HG03175 (cell line): Measurements from ENCODE around the gene LINGO4.

Experiments
- ATAC-seq: cut with Tn5 transposase; IDR thresholded peaks from one replicate; pipeline ENCODE4 v1.9.1; 2021; ENCODE audit warnings: mild to moderate bottlenecking, moderate library complexity; ENCODE audit not compliant: unreplicated experiment

Gene LINGO4

GRCh38 chr1:151805066-151805820 is at the start of gene LINGO4:
LINGO4 (minus strand) TSS chr1:151805419; CDS start chr1:151802704, 2,715 bp downstream.
- ATAC-seq = no peak

DNA sequence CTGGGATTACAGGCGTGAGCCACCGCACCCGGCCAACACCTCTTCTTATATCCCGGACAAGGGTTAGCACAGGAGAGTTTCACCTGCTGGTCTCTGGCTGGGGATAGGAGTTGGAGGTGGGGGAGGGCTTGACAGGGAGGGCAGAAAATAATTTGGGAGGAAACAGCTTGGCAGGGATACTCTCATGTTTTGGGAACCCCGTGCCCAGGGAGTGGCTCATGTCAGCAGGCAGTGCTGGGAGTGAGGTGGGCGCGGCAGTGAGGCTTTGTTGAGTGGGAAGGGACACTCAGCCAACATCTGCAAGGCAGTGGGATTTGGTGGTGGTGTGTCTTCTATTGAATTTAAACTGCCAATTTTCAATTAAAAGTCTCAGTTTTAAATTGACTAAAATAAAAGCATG is 49.4 kb upstream of the LINGO4 start:
- no peak for ATAC-seq

- no peak for ATAC-seq
Observed at GRCh38 chr1:151853411-151853943, 48.3 kb upstream of the LINGO4 start, which contains the start of gene THEM5. THEM5 (minus strand) TSS chr1:151853712; CDS start chr1:151853565, 147 bp downstream.

DNA sequence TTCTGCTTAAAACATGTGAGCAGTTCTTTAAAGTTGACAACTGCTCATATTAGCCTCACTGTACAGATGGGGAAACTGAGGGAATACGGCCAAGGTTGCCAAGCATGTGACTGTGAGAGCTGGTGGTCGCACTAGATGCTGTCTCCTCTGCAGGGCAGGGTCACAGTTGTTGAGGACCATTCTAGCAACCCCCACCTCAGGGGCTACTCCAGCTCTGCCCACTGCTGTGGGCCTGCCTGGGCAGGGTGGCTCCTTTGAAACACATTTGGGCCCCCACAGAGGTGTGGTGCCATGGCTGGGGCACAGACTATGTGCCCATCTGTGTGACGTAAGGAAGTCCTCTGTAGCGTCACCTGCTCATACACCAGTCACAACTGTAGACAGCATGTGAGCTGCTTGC is 47.5 kb upstream of the LINGO4 start:
- no peak for ATAC-seq

DNA sequence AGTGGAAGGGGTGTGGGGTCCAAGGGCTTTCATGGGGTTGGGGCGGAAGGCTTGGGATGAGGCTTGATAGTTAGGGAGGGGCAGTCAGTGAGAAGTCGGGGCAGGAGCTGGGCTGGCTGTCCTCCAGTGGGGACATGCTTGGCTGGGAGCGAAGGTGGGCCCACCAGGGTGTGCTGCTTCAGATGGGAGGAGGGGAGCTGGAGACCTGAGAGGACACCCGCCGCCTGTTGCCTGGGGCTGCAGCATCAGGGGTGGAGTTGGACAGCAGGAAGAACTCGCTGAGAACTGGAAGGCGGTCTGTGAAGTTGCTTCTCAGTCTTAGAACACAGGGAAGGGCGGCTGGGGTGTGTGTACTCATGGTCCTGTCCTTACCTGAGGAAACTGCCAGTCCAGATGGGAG is 46.7 kb upstream of the LINGO4 start:
- no peak for ATAC-seq

GRCh38 chr1:151849871-151850270 is 44.7 kb upstream of the LINGO4 start:
- no peak for ATAC-seq

- ATAC-seq = no peak
Observed at GRCh38 chr1:151849126-151849525, 43.9 kb upstream of the LINGO4 start.

DNA sequence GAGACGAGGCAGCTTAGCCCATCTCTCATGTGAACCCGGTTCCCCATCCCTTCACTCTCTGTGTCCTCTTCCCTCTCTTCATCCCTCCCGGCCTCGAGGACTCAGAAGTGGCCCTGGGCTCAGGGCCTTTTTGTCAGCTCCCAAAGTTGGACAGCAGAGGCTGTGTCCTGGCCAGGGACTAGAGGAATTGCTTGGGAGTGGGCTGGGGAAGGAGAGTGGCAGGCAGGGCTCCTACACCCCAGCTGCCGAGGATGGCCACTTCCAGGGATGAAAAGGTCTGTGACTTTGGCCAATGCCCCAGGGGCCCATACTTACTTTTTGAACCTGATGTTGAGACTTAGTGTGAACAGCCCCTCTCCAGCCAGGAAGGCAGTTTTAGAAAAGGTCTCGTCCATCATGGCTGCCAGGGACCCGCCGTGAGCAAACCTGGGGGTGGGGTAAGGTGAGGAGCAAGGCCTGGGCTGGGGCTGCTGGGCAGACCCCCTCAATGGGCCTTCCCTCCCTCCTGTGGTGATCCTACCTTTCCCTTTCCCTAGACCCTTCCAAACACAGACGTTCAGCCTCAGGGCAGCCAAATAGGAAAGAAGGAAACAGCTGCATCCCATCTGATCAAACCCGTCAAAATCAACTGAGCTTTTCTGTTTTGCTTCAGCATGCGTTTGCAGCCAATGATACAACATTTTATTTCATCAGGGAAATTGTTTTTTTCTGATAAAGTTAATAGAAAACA is 42.8 kb upstream of the LINGO4 start:
- no peak for ATAC-seq

- no peak for ATAC-seq
Observed at GRCh38 chr1:151846686-151847237, 41.5 kb upstream of the LINGO4 start.

DNA sequence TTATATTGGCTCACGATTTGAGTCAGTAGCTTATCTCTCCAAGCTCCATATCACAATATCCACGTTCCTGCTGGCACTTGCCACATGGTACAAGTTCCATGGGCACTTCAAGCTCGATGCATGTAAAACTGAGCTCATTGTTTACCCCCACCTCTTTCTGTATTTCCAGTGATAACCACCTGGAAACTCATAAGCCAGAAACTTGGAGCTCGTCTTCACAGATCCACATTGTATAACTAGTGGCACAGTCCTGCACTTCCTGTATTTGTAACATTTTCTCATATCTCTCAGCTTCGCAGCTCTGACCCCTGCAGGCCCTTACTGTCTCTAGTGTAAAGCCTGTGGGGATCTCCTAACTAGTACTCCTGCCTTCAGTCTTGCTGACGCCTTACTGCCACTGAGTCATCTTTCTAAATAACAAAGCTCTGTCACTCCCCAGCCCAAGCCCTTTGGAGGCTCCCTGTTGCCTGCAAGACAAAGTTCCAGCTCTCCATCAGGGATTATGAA is 40.9 kb upstream of the LINGO4 start:
- no peak for ATAC-seq

- ATAC-seq = no peak
Observed at GRCh38 chr1:151843398-151843797, 38.2 kb upstream of the LINGO4 start.

DNA sequence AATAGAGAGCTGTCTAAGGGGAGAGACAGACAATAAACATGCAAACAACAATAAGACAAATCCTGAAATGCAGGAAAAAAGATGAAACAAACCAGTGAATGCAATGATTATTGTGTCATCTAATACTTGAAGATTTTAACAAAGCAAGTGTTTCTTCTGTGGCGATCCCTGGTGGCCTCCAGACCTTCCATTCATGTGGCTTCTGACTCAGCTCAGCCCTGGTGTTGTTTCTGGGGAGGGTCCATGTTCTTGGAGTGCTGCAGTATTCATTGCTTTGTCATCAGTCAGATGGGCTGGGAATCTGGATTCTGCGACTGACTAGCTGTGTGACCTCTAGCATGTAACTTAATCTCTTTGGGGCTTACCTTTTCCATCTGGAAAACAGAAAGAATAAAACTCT is 35.9 kb upstream of the LINGO4 start:
- no peak for ATAC-seq

GRCh38 chr1:151840421-151840820 is 35.2 kb upstream of the LINGO4 start:
- no peak for ATAC-seq

- no peak for ATAC-seq
Observed at GRCh38 chr1:151839457-151840403, 34.5 kb upstream of the LINGO4 start, which contains the start of gene C2CD4D. C2CD4D (minus strand) TSS chr1:151839820; CDS start chr1:151838989, 831 bp downstream.

DNA sequence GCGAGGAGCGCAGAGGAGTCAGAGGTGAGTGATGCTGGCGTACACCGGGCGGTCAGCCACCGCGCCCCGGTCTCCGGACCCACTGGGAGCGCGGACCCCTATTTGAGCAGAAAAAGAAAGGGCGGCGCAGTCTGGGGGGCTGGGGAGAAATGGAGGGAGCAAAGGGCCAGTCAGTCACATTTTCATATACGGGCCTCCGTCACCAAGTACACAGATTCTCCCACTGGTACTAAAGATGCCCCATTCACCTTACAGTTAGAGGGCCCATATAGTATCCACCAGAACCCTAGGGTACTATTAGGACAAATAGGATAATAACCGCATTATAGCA is 33.8 kb upstream of the LINGO4 start:
- no peak for ATAC-seq

- no peak for ATAC-seq
Observed at GRCh38 chr1:151838222-151839081, 33.2 kb upstream of the LINGO4 start.

GRCh38 chr1:151837884-151838221 is 32.6 kb upstream of the LINGO4 start:
- no peak for ATAC-seq

GRCh38 chr1:151837197-151837596 is 32.0 kb upstream of the LINGO4 start:
- no peak for ATAC-seq

GRCh38 chr1:151835596-151835995 is 30.4 kb upstream of the LINGO4 start:
- no peak for ATAC-seq

- ATAC-seq = no peak
Observed at GRCh38 chr1:151834239-151834638, 29.0 kb upstream of the LINGO4 start.
